Measurements from ENCODE around the gene LTBP3.
"Not testable (repeated sequence)": the region's sequence is repeated elsewhere in the genome, so short reads cannot be mapped to it uniquely, and the experiment has no call there.

LTBP3 gene

GRCh38 chr11:65521777-65522521, 36.2 kb downstream of the LTBP3 start:
- H3K4me3 ChIP-seq (ENCODE audit: low read depth, low read length); H3K79me2 ChIP-seq; H3K4me2 ChIP-seq (ENCODE audit: low read length); H3K36me3 ChIP-seq (ENCODE audit: control insufficient read depth, insufficient read depth, low read length); H3K27me3 ChIP-seq (ENCODE audit: control insufficient read depth, insufficient read depth, low read length); H3K9ac ChIP-seq; H3K9me3 ChIP-seq (ENCODE audit: control insufficient read depth, low read length): not testable (repeated sequence)
- Histone ChIP-seq H3K4me1 (peaks cover 23% of the 10 kb centered on the region), H2AFZ (peak overlapping the region; percentile 56), H3K27ac (peak overlapping the region; percentile 96)

- not testable (repeated sequence) for H2AFZ ChIP-seq; H3K27ac ChIP-seq; H3K27me3 ChIP-seq (ENCODE audit: control insufficient read depth, insufficient read depth, low read length); H3K9me3 ChIP-seq (ENCODE audit: control insufficient read depth, low read length); H3K36me3 ChIP-seq (ENCODE audit: control insufficient read depth, insufficient read depth, low read length); H3K4me3 ChIP-seq (ENCODE audit: low read depth, low read length); H3K9ac ChIP-seq; H3K79me2 ChIP-seq; H3K4me2 ChIP-seq (ENCODE audit: low read length)
- H3K4me1 ChIP-seq, result peaks cover 18% of the 10 kb centered on the region
These were observed 39.1 kb downstream of the LTBP3 start for GRCh38 chr11:65518941-65519549.

GRCh38 chr11:65516135-65516968, 41.8 kb downstream of the LTBP3 start:
- no peaks in the 10 kb centered on the region for H3K36me3 ChIP-seq (ENCODE audit: control insufficient read depth, insufficient read depth, low read length)
- H2AFZ ChIP-seq, result no peak overlapping the region
- H3K27ac ChIP-seq, result no peak overlapping the region
- no peaks in the 10 kb centered on the region for H3K27me3 ChIP-seq (ENCODE audit: control insufficient read depth, insufficient read depth, low read length)
- H3K79me2 ChIP-seq, result no peaks in the 10 kb centered on the region
- no peak for TF ChIP-seq CTCF (IDR thresholded peaks at IDR 0.05)
- H3K4me2 ChIP-seq (ENCODE audit: low read length), result no peak overlapping the region
- H3K4me3 ChIP-seq (ENCODE audit: low read depth, low read length), result no peak overlapping the region
- no peak overlapping the region for H3K9ac ChIP-seq
- H3K4me1 ChIP-seq, result no peaks in the 10 kb centered on the region
- H3K9me3 ChIP-seq (ENCODE audit: control insufficient read depth, low read length), result no peaks in the 10 kb centered on the region

- not testable (repeated sequence) for H2AFZ ChIP-seq; H3K27me3 ChIP-seq (ENCODE audit: control insufficient read depth, insufficient read depth, low read length); H3K4me1 ChIP-seq; H3K79me2 ChIP-seq; H3K27ac ChIP-seq; H3K36me3 ChIP-seq (ENCODE audit: control insufficient read depth, insufficient read depth, low read length); H3K4me3 ChIP-seq (ENCODE audit: low read depth, low read length); H3K9me3 ChIP-seq (ENCODE audit: control insufficient read depth, low read length); H3K9ac ChIP-seq; H3K4me2 ChIP-seq (ENCODE audit: low read length)
These were observed 45.8 kb downstream of the LTBP3 start for GRCh38 chr11:65512311-65512710.

GRCh38 chr11:65506772-65507505, 51.2 kb downstream of the LTBP3 start:
- Histone ChIP-seq H3K4me1 (peaks cover 7% of the 10 kb centered on the region), H3K36me3 (ENCODE audit: control insufficient read depth, insufficient read depth, low read length) (peaks cover 29% of the 10 kb centered on the region), H3K27me3 (ENCODE audit: control insufficient read depth, insufficient read depth, low read length) (no peaks in the 10 kb centered on the region), H3K9ac (no peak overlapping the region), H3K4me3 (ENCODE audit: low read depth, low read length) (peak overlapping the region; percentile 100), H3K79me2 (peaks cover 42% of the 10 kb centered on the region), H3K4me2 (ENCODE audit: low read length) (peak overlapping the region; percentile 95), H2AFZ (no peak overlapping the region), H3K9me3 (ENCODE audit: control insufficient read depth, low read length) (no peaks in the 10 kb centered on the region), H3K27ac (peak overlapping the region; percentile 100)
- TF ChIP-seq CTCF (IDR thresholded peaks at IDR 0.05), result no peak

All from parathyroid adenoma (tissue), 2 donors.